K562 (cell line): ENCODE results near the gene AGAP3. TPM values are rescaled to one million over a fixed set of nuclear protein-coding genes. Genes with fewer than 3 reads are reported as not detected.

ENCODE experiments used
- MGA ChIP-seq: fragments of 450-650 bp; IDR thresholded peaks from 2 replicates; pipeline ENCODE4 v1.6.1; 2016; ENCODE audit warnings: mild to moderate bottlenecking, moderate library complexity
- NCOR1 ChIP-seq: fragments of 450-650 bp; IDR thresholded peaks from 2 replicates; pipeline ENCODE4 v1.6.1; 2016; ENCODE audit warnings: mild to moderate bottlenecking, moderate library complexity
- SMARCE1 ChIP-seq: fragments of 450-650 bp; IDR thresholded peaks from 2 replicates; pipeline ENCODE4 v1.7.1; 2016; ENCODE audit warnings: mild to moderate bottlenecking
- TSHZ1 ChIP-seq: fragments of 250-450 bp; sonication (Bioruptor Pico); IDR thresholded peaks from 2 replicates; pipeline ENCODE4 v1.4.0; 2020; ENCODE audit warnings: mild to moderate bottlenecking, moderate library complexity
- ZFX ChIP-seq: sonication (generic); formaldehyde crosslinking; IDR thresholded peaks from 2 replicates; pipeline ENCODE4 v1.8.0; 2022; ENCODE audit warnings: mild to moderate bottlenecking, missing genetic modification reagents, moderate library complexity
- ZKSCAN8 ChIP-seq: fragments of 200-800 bp; sonication (Bioruptor generic); IDR thresholded peaks from 2 replicates; pipeline ENCODE4 v1.6.1; 2016; ENCODE audit warnings: missing genetic modification characterization, missing compliant biosample characterization
- ZNF224 ChIP-seq: sonication (generic); formaldehyde crosslinking; IDR thresholded peaks from 2 replicates; pipeline ENCODE4 v1.8.0; 2022; ENCODE audit warnings: mild to moderate bottlenecking, missing genetic modification reagents
- polyA plus RNA-seq, 8 experiments: library from polyadenylated mRNA; depleted of rRNA in 4 of 8; stranded (reverse) in 5 of 8; unstranded in 3 of 8; fragments of >200 nt; fragmentation: Nextera tagmentation in 2 of 8; fragmentation: Illumina TruSeq in 1 of 8; extraction: Ambion mirVana in 2 of 8; extraction: Trizol in 1 of 8; gene quantifications; 2 replicates each; pipeline versions ENCODE4 v1.2.1 to v1.2.3, GENCODE V29; 2011 to 2014; ENCODE audit warnings: inconsistent platforms in 1 of 8, missing spikeins in 1 of 8
- total RNA-seq, 7 experiments: library from RNA; depleted of rRNA in 6 of 7; stranded (reverse); fragments of >200 nt in 6 of 7; fragmentation: Illumina TruSeq in 2 of 7; extraction: Trizol in 2 of 7; gene quantifications; 2 replicates each; pipeline versions ENCODE4 v1.2.1 to v1.2.3, GENCODE V29; 2011 to 2021; ENCODE audit warnings: low replicate concordance in 1 of 7

Gene AGAP3
- total and polyA plus RNA-seq, 9 of the 15 experiments (the other 6 are each of a cell fraction or from before 2014, with no cell fraction given), result 3.4 to 208 (median 62.2) TPM

GRCh38 chr7:151059367-151060112 is 26.7 kb upstream of the AGAP3 start, which contains the start of gene SLC4A2 (continued):
- no peak for TF ChIP-seq ZNF224 (CRISPR knock-in tag)
- peak; percentile 79 for TF ChIP-seq ZFX (CRISPR knock-in tag)
- no peak for TF ChIP-seq MGA
- TF ChIP-seq TSHZ1, result no peak
- peak; percentile 25; the same call in 1 of the 2 replicates for TF ChIP-seq SMARCE1
- TF ChIP-seq NCOR1, result no peak
- TF ChIP-seq ZKSCAN8 (CRISPR knock-in tag), result peak; percentile 85
